Pulmonary artery endothelial cell (primary cell): ENCODE results near the gene NLE1. TPM values are rescaled to one million over a fixed set of nuclear protein-coding genes. Genes with fewer than 3 reads are reported as not detected.
"Not testable (repeated sequence)": the region's sequence is repeated elsewhere in the genome, so short reads cannot be mapped to it uniquely, and the experiment has no call there.

Experiments
- DNase-seq: peaks from one replicate; pipeline ENCODE4 v3.0.0-alpha.2; 2011; ENCODE audit warnings: low read depth, low spot score
- total RNA-seq: library from RNA; depleted of rRNA; stranded (reverse); fragments of >200 nt; gene quantifications from 2 replicates; pipeline ENCODE4 v1.2.3, GENCODE V29; 2014

The NLE1 gene
- total RNA-seq, 1 donor from 2014 or later, result 25.9 TPM

DNA sequence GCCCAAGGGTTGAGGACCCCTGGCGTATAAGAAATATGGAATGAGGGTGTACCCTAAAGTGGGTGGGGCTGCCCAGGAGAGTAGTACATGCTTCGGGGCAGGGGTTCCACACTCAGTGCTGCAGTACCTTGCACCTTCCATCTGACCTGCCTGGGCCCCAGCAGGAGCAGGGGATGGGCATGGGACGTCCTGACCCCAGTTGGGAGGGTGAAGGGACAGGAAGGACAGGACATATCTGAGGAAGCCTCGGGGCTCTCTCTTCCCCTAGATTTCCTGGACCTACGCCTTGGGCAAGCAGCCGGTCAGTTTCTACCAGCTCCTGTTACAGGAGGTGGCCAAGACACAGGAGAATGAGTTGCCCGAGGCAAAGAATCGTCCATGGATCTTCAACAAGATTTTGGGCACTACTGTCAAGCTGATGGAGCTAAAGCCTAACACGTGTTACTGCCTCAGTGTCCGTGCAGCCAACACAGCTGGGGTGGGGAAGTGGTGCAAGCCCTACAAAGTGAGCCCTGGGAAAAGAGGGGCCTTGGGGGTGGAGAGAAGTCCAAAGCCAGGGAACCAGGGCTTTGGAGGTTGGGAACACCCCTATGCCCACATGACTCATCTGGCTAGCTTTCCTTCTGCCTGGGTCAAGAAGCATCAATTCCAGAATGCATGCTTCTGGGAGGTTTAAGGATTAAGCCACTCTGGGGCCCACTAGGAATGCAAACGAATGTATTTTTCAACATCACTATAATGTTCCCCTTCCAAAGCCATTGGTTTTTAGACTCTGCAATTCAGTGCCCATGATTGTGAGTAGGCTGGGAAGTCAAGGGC lies 12.7 kb downstream of the NLE1 start:
- no peak for DNase-seq

DNA sequence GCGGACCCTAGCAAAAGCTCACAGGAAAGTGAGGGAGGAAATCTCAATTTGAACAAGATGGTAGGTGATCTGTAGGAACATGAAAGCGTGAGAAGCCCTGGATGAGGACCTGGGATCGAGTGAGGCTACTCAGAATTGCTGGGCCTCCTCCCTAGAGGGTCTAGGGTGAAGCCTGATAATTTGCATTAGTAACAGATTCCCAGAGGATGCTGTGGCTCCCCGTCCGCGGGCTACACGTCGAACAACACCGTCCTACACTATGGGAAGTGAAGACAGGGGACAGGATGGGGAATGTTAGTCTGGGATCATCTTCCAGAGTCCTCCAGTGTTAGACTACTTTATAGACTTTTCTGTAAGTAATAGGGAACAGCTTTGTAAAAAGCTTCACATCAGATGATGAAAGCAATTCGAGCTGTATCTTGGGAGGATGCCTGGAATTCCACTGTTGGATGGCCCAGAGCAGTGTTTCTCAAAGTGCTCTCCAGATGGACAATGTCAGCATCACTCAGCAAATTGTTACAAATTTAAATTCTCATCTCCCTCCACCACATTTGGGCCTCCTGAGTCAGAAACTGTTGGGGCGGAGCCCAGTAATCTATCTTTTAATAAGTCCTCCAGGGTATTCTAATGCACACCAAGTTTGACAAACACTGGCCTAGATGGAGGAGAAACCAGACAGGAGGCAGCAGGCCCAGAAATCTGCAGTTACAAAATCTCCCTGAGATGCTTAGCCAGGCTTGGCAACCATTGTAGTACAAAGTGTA lies 14.2 kb downstream of the NLE1 start:
- no peak for DNase-seq

DNA sequence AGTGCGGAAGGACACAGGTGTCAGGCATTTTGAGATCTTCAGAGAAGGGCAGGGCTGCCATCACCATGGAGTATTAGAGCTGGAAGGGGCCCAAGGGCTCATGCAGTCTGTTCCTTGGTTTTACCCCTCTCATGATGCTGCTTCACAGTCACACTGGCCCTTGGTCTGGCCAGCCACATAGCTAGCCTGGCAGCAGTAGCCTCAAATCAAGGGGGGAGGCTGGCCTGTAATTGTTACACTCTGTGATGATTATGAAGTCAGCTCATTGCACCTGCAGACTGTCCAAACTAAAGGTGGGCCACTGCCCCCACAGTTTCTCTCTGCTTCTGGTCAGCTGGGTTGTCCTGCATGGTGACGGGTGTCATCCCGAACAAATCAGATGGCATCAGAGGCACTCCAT lies 20.8 kb downstream of the NLE1 start, which contains the start of gene FNDC8:
FNDC8 (plus strand) TSS at position 301 of the 400 bp plus-strand sequence; CDS start at position 380, 79 bp downstream.
- no peak for DNase-seq

DNA sequence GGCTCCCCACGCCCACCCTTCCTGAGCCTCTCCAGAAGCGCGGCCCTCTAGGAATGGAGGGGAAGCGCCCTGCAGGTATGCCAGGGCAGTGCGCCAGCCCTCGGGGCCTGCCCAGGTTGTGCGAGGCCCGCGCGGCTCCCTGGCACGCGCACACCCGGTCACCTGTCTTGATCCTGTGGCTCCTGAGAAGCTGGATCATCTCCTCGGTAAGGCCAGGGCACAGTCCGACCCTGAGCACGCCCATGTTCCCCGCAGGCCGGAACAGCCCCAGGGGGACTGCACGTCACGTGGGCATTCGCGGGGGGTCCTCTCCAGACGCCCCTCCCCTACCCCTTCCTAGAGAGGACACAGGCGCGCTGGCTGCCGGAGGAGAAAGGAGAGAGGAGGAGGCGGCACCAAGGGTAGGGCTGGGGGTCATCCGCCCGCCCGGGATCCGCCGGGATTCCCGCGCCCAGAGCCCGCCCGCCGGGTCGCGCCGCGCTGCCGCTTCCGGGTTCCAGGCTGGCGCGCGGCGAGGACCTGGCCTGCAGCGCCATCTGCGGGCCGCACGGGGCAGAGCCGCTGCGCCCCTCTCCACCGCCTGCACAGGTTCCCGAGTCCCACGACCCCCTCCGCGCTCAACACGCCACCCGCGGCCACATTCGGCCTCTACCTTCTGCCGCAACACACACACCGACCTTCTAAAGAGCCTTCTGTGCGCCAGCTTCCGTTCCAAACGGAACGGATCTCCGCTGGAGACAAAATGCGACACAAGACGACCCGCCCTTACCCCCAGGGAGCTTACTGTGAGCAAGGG lies 22.5 kb downstream of the NLE1 start, which contains the start of gene RAD51D:
RAD51D (minus strand) TSS at position 491 of the 796 bp plus-strand sequence; CDS start at position 244, 247 bp downstream.
- DNase-seq, result peak; percentile 19

DNA sequence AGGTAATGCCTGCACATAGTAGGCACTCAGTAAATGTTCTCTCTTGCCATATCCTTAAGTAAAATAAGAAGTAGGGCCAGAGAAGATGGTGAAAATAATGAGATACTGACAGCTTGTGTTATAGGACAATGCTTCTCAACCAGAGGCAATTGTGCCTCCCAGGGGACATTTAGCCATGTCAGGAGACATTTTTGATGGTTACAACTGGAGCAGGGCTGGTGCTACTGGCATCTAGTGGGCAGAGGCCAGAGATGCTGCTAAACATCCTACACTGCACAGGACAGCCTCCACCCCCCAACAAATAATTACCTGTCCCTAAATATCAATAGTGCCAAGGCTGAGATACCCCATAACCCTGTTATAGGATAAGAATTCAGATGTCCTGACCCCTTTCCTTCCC lies 24.1 kb downstream of the NLE1 start:
- DNase-seq, result no peak

DNA sequence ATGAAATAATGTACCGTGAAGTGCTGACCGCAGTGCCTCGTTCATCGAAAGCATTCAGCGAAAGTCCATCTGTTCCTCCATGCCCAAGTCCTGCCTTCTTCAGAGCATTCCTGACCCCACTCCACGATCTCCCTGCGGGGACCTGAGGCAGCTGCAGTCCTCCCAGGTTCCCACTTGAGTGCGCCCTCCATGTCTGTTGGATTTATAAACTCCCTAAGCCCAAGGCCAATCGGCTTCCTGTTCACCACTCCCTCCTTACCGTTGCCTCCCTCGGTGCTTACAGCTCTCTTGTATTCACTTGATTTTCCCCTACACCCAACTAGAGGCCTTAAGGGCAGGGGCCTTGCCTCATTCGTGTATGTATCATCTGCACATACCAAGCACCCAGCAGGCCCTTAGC lies 25.3 kb downstream of the NLE1 start:
- DNase-seq, result no peak

DNA sequence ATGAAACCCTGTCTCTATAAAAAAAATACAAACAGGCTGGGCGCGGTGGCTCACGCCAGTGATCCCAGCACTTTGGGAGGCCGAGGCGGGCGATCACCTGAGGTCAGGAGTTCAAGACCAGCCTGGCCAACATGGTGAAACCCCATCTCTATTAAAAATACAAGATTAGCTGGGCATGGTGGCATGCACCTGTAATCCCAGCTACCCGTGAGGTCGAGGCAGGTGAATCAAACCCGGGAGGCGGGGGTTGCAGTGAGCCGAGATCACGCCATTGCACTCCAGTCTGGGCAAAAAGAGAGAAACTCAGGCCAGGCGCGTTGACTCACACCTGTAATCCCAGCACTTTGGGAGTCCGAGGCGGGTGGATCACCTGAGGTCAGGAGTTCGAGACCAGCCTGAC lies 31.3 kb downstream of the NLE1 start:
- not testable (repeated sequence) for DNase-seq

DNA sequence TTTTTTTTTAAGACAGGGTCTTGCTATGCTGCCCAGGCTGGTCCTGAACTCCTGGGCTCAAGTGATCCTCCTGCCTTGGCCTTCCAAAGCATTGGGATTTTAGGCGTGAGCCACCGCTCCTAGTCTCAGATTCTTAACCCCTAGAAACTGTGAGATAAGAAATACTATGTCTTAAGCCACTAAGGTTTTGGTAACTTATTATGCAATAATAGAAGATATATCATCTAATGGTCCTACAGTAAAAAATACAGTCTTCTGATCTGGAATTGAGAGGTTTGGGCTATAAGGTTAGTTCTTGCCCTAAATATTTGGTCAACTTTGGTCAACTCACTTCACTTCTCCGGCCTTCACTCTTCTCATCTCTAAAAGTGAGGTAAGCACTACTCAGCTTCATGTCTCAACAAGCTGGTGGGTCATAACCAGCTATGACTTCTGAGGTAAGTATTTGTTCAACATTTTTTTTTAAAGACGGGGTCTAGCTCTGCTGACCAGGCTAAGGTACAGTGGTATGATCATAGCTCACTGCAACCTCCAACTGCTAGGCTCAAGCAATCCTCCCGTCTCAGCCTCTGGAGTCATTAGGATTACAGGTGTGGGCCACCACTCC lies 37.2 kb downstream of the NLE1 start:
- DNase-seq, result no peak

DNA sequence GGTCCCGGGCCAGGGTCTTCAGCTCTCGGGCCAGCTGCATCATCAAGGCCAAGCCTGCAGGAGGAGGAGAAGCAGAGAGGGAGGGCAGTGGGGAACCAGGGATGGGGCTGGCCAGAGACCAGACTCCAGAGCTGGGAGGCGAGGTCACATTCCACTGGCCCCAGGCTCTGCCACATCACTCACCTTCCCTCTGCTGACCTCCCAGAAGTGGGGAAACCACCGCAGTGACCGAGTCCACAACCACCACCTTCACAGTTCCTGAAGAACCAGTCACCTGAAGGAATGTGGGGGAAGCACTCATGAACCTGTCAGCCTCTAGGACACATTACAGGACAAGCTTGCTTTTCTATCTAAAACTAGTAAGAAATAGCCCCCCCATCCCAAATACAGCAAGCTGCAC lies 38.8 kb downstream of the NLE1 start:
- no peak for DNase-seq

DNA sequence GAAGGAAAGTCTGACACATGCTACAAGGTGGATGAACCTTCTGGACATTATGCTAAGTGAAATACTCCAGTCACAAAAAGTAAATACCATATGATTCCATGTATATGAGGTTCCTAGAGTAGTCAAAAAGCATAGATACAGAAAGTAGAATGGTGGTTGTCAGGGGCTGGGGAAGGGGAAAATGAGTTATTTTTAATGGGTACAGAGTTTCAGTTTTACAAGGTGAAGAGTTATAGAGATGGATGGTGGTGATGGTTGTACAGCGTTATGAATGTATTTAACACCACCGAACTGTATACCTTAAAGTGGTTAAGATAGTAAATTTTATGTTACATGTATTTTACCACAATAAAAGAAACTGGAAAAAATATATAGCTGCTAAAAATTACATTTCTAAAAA lies 40.4 kb downstream of the NLE1 start:
- no peak for DNase-seq

DNA sequence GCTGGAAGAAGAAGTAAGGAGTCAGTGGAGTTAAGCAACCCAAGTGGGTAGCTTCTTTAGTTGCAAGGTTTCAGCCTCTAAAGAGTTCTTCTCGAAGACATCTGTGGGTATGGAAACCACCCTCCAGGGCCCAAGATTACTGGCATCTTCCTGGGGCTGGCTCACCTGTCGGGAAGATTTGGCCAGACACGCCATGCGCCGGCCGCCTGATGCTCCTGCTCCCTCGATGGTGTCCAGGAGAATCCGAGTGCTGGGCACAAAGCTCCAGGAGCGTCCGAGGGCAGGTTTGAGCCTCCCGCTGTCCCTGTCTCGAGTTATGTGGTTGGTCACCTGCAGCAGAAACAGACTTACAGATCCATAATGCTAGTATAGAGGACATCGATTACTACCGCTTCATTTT lies 41.1 kb downstream of the NLE1 start:
- DNase-seq, result no peak

DNA sequence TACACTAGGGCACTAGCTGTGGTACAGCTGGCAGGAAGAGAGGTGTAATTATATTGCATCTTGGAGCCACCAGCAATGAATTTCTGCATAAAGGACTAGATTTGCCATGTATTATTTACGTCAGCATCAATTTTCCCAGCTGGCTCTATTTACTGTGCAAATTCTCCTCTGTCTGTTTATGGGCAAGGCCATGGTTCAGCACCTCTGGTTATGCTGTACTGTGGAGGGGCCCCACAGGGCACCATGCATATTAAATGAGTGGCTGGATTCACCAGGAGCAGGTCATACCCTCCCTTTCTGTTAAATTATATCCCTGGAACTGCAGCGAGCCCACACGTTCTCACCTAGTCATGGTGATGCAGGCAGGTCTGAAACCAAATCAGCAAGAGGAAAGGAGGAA lies 42.2 kb downstream of the NLE1 start:
- no peak for DNase-seq

DNA sequence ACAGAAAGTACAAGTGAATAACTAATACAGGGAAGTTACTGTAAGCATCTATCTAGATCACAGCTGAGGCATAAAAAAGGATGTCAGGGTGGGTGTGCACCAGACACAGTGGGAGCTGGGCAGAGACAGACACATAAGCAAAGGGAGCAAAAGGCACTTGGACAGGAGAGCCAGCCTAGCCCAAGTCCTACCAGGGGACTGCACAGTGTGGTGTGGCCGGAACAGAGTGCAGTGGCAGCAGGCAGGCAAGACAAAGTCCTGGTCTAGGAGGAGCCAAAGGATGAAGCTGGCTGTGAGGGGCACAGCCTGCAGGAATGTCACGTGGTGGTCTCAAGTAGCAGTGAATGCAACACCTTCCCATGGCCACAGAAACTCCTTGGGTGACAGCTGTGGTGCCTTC lies 44.3 kb downstream of the NLE1 start:
- no peak for DNase-seq

DNA sequence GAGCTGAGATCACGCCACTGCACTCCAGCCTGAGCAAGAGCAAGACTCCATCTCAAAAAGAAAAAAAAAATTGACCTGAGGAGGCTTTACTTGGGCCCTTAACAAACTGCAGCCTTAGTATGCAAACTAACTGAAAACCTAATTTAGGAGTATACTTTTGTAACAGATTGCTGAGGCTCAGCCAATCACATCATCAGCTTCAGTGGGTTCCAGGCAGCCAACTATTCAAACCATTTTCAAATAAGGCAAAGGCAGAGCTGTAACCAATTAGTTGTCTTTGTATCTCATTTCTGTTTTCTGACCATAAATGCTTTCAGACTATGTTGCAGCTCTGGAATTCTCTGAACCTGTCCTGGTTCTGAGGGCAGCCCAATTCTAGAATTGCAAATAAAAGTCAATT lies 46.4 kb downstream of the NLE1 start:
- DNase-seq, result no peak

DNA sequence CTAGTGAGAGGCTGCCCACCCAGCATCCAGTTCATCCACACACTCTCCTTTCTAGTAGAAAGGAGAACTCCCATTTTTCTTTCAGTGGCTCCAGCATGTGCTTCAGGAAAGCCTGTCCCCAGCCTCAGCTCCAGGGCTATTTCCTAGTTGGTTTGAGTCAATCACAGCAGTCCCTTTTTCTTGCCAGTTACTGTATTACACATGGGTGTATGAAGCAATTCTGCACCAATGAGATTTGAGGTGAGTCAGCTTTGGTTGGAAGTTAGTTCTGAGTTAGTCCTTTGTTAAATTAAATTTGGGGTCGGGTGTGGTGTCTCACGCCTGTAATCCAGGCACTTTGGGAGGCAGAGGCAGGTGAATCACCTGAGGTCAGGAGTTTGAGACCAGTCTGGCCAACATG lies 47.2 kb downstream of the NLE1 start:
- DNase-seq, result no peak

DNA sequence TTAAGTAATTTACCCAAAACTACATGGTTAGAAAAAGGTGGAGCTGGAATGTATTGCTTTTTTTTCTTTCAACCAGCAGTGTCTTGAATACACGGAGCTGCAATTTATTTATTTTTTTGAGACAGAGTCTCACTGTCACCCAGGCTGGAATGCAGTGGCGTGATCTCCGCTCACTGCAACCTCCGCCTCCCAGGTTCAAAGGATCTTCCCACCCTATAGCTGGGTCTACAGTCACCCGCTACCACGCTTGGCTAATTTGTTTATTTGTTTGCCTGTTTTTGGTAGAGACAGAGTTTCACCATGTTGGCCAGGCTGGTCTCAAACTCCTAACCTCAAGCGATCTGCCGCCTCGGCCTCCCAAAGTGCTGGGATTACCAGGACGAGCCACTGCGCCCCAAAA lies 51.4 kb downstream of the NLE1 start:
- DNase-seq, result not testable (repeated sequence)

DNA sequence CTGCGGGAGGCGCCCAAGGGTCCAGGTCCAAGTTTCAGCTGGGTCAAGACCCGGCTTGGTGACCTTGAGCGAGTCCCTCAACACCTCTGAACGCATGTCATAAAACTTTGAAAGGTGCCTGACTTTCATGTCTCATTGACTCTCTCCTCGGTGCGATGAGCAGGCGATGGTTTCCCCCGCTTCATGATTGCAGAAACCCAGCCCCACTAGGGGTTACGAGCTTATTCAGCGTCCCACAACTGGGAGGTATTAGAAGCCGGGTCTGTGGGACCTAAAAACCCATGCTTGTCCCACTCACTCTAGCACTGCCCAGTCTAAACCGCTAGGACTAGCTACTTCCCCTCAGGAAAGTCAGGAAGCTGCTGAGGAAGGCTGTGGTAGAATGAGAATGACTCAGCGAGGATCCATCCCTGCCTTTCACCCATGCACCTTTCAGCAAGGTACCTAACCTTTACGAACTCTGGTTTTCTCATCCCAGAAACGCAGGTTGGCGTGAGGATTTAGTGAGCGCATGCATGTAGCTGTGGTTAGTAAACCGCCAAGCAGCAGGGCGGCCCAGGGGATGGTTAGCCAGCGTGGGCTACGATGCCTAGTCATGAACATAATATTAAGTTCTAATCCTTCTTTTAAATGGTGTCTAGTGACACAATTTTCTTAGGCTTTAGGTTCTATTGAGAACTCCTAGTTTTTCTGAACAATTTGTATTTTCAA lies 52.4 kb downstream of the NLE1 start:
- DNase-seq, result no peak

DNA sequence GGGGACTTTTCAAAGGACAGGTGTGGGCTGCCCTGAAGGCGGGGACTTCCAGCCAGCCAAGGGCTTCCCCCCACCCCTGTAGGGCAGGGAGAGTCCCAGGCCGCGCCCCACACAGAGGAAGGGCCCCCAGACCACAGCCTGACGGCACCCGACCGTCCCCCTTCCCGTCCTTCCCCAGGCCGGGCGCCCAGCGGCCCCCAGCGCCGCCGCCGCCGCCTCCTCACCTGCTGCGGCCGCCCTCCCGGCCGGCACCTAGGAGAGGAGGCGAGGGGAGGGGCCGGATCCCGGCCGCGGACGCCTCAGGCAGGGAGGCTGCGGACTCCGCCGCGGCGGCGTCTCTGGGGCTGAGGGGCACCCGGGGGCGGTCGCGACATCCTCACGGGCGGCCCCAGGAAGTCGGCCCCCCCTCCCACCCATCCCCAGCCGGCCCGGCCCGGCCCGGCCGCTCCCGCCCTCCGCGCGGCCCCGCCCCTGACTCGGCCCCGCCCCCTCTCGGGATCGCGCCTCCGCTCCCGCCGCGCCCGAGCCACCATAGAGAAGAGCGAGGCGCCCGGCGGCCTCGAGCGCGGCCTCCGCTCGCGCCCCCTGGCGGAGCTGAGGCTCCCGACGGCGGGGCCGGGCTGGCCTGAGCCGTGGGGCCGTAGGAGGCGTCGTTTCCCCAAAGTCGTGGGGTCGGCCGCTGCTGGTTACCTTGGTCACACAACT lies 53.1 kb downstream of the NLE1 start:
- DNase-seq, result no peak

DNA sequence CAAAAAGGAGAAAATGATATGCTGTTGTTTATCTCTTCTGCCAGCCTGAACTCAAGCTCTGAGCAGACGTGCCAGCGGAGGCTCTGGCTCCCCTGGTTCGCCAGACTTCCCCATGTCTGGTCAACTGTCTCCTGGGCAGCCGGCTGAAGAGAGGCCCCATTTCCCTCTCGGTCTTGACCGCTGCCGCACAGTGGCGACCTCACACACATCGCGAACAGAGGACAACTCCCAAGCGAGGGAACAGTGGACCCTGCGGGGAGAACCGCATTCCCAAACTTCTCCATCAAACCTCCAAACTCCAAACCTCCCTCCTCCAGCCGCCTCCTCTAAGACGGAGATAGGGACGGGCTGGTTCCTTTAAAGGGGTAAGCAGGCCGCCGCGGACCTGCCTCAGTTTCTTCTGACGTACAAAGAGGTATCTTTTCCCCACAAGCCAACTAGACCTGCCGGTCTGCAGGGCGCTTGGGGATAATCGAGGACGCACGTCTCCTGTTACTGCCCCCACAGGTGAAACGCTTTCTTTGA lies 53.7 kb downstream of the NLE1 start:
- DNase-seq, result no peak
